Measurements from ENCODE around the gene LRP1B.

The LRP1B gene

GRCh38 chr2:141522702-141523101, 608.1 kb downstream of the LRP1B start:
- no peaks in the 10 kb centered on the region for H3K36me3 Mint-ChIP-seq (ENCODE audit: low read depth)
- H3K27me3 Mint-ChIP-seq (ENCODE audit: low read depth), result no peaks in the 10 kb centered on the region
- H3K4me1 Mint-ChIP-seq, result no peaks in the 10 kb centered on the region
- peak overlapping the region in 1 of 3 experiments; percentile 25 for H3K27ac Mint-ChIP-seq
- no peaks in the 10 kb centered on the region for H3K9me3 Mint-ChIP-seq
- H3K4me3 Mint-ChIP-seq, result no peak overlapping the region
- TF ChIP-seq CTCF (IDR thresholded peaks at IDR 0.05; ENCODE audit: unreplicated experiment in 3 of 3), result no peak

- no peaks in the 10 kb centered on the region for H3K9me3 Mint-ChIP-seq
- H3K27ac Mint-ChIP-seq, result no peak overlapping the region
- H3K4me1 Mint-ChIP-seq, result no peaks in the 10 kb centered on the region
- TF ChIP-seq CTCF (IDR thresholded peaks at IDR 0.05; ENCODE audit: unreplicated experiment in 3 of 3), result no peak
- H3K36me3 Mint-ChIP-seq (ENCODE audit: low read depth), result no peaks in the 10 kb centered on the region
- H3K4me3 Mint-ChIP-seq, result no peak overlapping the region
- H3K27me3 Mint-ChIP-seq (ENCODE audit: low read depth), result no peaks in the 10 kb centered on the region
Measured at GRCh38 chr2:141522048-141522447, 608.8 kb downstream of the LRP1B start.

DNA sequence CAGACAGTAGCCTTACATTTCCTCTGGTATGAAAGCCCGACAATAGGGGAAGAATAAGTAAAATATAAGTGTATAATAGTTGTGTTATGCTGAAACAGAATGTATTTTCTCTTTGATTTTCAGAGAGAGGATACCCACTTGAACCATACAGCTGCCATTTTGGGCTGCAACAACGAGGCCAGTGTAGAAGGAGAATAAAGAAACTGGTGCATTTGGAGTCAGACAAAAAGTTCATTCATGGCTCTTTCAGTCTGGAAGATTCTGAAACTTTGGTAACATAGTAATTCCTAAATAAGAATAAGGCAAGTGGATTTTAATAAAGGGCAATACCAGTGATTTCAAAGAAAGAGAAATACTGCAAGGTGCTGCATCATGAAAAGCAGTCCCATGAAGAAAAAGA, 610.9 kb downstream of the LRP1B start:
- Mint-ChIP-seq H3K4me1 (no peaks in the 10 kb centered on the region), H3K4me3 (no peak overlapping the region), H3K27me3 (ENCODE audit: low read depth) (no peaks in the 10 kb centered on the region), H3K36me3 (ENCODE audit: low read depth) (no peaks in the 10 kb centered on the region), H3K27ac (no peak overlapping the region), H3K9me3 (no peaks in the 10 kb centered on the region)
- TF ChIP-seq CTCF (IDR thresholded peaks at IDR 0.05; ENCODE audit: unreplicated experiment in 3 of 3), result no peak

- H3K4me3 Mint-ChIP-seq, result no peak overlapping the region
- H3K27me3 Mint-ChIP-seq (ENCODE audit: low read depth), result no peaks in the 10 kb centered on the region
- no peaks in the 10 kb centered on the region for H3K9me3 Mint-ChIP-seq
- no peak for TF ChIP-seq CTCF (IDR thresholded peaks at IDR 0.05; ENCODE audit: unreplicated experiment in 3 of 3)
- no peaks in the 10 kb centered on the region for H3K36me3 Mint-ChIP-seq (ENCODE audit: low read depth)
- H3K27ac Mint-ChIP-seq, result no peak overlapping the region
- no peaks in the 10 kb centered on the region for H3K4me1 Mint-ChIP-seq
Measured at GRCh38 chr2:141517852-141518421, 612.9 kb downstream of the LRP1B start.

- TF ChIP-seq CTCF (IDR thresholded peaks at IDR 0.05; ENCODE audit: unreplicated experiment in 3 of 3), result no peak
- H3K4me3 Mint-ChIP-seq, result no peak overlapping the region
- no peaks in the 10 kb centered on the region for H3K27me3 Mint-ChIP-seq (ENCODE audit: low read depth)
- no peaks in the 10 kb centered on the region for H3K4me1 Mint-ChIP-seq
- H3K27ac Mint-ChIP-seq, result no peak overlapping the region
- H3K9me3 Mint-ChIP-seq, result no peaks in the 10 kb centered on the region
- H3K36me3 Mint-ChIP-seq (ENCODE audit: low read depth), result no peaks in the 10 kb centered on the region
Measured at GRCh38 chr2:141517180-141517851, 613.5 kb downstream of the LRP1B start.

DNA sequence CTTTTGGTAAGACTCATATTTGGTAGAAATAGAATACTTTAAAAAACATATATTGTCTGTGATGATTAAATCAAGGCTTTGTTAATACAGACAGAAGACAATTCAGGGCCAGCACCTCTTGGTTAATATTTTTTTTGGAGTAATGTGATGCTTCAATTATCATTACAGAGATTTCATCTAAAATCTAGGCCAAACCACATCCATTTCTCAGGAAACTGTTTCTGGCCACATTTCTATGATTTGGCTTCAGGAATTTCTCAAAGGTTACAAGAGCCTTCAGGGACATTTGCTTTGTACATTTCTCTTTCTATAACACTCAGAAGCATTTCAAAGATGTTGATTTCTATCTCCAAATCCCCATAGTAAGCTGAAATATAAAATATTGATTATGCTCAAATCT, 614.9 kb downstream of the LRP1B start:
- no peaks in the 10 kb centered on the region for H3K36me3 Mint-ChIP-seq (ENCODE audit: low read depth)
- H3K27ac Mint-ChIP-seq, result no peak overlapping the region
- no peak for TF ChIP-seq CTCF (IDR thresholded peaks at IDR 0.05; ENCODE audit: unreplicated experiment in 3 of 3)
- no peaks in the 10 kb centered on the region for H3K27me3 Mint-ChIP-seq (ENCODE audit: low read depth)
- H3K9me3 Mint-ChIP-seq, result no peaks in the 10 kb centered on the region
- H3K4me1 Mint-ChIP-seq, result no peaks in the 10 kb centered on the region
- no peak overlapping the region for H3K4me3 Mint-ChIP-seq

All from nephron (organoid).